Hair follicular keratinocyte (primary cell): ENCODE results near the gene TBC1D28. TPM values are rescaled to one million over a fixed set of nuclear protein-coding genes. Genes with fewer than 3 reads are reported as not detected.

ENCODE experiments used
- total RNA-seq: library from RNA; depleted of rRNA; stranded (reverse); fragments of >200 nt; gene quantifications from 2 replicates; pipeline ENCODE4 v1.2.3, GENCODE V29; 2015

TBC1D28 gene
- not detected in 2 replicates for total RNA-seq

DNA sequence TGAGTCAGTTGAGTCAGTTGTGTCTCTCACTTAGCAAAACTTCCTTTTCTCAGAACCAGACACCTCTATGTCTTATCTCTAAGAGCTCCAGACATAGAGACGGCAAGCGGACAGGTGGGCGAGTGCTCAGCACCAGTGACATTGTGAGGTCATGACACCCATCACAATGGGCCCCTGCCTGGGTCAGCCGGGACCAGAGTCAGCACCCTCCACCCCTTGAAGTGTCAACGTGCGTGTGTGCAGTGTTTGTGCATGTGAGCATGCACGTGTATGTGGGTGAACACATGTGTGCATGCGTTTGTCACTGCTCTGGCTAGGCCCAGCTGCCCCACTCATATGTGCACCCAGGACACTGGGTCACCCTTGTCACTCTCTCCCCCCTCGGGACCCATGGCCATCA is at the start of gene TBC1D28:
Gene TBC1D28 (minus strand): TSS at position 101 of the 400 bp plus-strand sequence. CDS start 3,039 bp downstream, outside the sequence.

DNA sequence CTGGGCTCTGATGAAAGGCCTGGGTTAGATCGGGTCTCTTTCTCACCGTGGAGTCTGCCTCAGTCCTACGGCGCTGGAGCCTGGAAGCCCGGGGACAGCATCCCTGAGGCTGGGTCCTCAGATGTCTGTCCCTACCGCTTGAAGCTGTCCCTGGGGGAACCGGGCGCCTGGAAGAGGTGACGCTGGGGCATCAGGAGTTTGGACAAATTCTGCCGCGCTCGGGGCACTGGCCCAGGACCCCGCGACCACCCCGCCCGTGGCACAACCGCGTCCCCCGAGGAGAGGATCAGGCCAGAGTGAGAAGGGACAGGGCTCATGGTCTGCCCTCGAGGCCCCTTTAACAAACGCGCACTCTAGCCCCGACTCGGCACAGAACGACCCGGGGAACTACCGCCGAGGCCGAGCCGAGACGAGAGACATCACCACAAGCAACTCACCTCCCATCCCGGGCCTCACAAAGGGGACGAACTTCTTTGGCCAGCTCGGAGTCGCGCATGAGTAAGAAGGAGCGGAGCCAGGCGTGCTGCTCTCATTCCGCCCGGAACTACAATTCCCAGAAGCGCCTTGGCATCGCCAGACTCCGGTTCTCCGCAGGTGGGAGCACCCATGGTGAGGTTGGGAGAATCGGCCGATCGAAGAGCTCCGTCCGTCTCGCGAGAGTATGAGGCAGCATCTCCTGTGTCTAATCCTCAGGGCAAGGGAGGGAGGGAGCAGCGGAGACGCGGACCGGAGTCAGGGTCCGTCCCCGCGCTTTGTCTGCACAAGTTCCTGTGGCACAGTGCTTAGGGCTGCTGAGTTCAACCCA is 37.8 kb upstream of the TBC1D28 start, which contains the start of gene FOXO3B:
Gene FOXO3B (minus strand): TSS at position 548 of the 805 bp plus-strand sequence. CDS start 663 bp downstream, outside the sequence.

Other genes with a start within 250 kb of the TBC1D28 start
- 1.8 and 2.0 TPM in 2 replicates for gene LGALS9C, start 167.6 kb downstream of the TBC1D28 start, total RNA-seq
- gene FOXO3B, start 37.9 kb upstream of the TBC1D28 start, total RNA-seq = 1.6 and 3.6 TPM in 2 replicates
- not detected in 2 replicates for gene FBXW10, start 99.7 kb upstream of the TBC1D28 start, total RNA-seq
- 38.9 and 42.7 TPM in 2 replicates for gene TVP23B, start 136.8 kb upstream of the TBC1D28 start, total RNA-seq
- 21.6 and 28.6 TPM in 2 replicates for gene PRPSAP2, start 213.7 kb upstream of the TBC1D28 start, total RNA-seq